Measurements from ENCODE around the gene TXNDC15. TPM values are rescaled to one million over a fixed set of nuclear protein-coding genes. Genes with fewer than 3 reads are reported as not detected.

The TXNDC15 gene

DNA sequence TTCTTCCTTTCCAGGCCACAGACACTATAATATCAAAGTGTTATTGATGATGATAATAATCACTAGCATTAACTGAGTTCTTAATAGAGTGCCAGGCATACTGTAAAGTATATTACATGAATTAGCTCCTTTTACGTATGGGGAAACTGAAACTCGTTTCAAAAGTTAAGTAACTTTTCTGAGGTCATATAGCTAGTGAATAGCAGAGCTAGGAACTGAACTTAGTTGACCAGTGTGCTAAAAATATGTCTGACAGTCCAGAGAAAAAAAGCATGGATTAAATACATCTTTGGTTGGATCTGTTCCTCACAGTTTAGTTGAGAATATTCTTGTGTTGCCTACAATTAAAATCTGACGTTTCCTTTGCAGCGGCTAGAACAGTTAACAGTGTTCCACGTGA is 75.1 kb downstream of the TXNDC15 start:
- WGBS, 2 donors (ENCODE audit: extremely low coverage in 2 of 2, insufficient read length in 2 of 2, insufficient replicate concordance in 1 of 2), result no CpG with 5 or more reads among the region's 5 CpGs
- Histone ChIP-seq H3K4ac (ENCODE audit: low read length) (no peak overlapping the region), H2BK12ac (ENCODE audit: low read length) (no peak overlapping the region), H3K4me2 (ENCODE audit: insufficient read depth, low read length, poor library complexity, severe bottlenecking) (no peak overlapping the region), H3K23ac (ENCODE audit: low read depth, low read length, poor library complexity) (no peak overlapping the region), H4K8ac (ENCODE audit: low read depth, low read length) (no peak overlapping the region), H3K36me3 (replicated peaks in 1 of 2; ENCODE audit: control insufficient read depth in 2 of 2, insufficient read depth in 2 of 2, low read length in 2 of 2) (no peaks in the 10 kb centered on the region), H3K27ac (replicated peaks; ENCODE audit: low read length) (no peak overlapping the region), H2BK5ac (ENCODE audit: low read length) (no peak overlapping the region), H4K91ac (ENCODE audit: low read depth, low read length, poor library complexity) (no peak overlapping the region), H3K4me3 (ENCODE audit: low read length in 2 of 2) (no peak overlapping the region), H2BK15ac (ENCODE audit: low read length) (no peak overlapping the region), H3K9ac (ENCODE audit: low read depth, low read length, poor library complexity) (no peak overlapping the region), H3K14ac (ENCODE audit: low read length) (no peak overlapping the region), H2BK120ac (ENCODE audit: low read depth, low read length) (no peak overlapping the region), H3K27me3 (ENCODE audit: control insufficient read depth in 3 of 3, insufficient read depth in 3 of 3, low read depth in 1 of 3, low read length in 3 of 3) (no peaks in the 10 kb centered on the region), H2AK5ac (ENCODE audit: low read depth, low read length) (no peak overlapping the region), H2AFZ (ENCODE audit: low read length) (no peak overlapping the region), H3K4me1 (ENCODE audit: control insufficient read depth in 2 of 2, insufficient read depth in 1 of 2, low read depth in 1 of 2, low read length in 2 of 2) (no peaks in the 10 kb centered on the region), H3K79me1 (ENCODE audit: low read depth, low read length) (no peaks in the 10 kb centered on the region), H3K9me3 (replicated peaks in 1 of 2; ENCODE audit: control insufficient read depth in 2 of 2, insufficient read depth in 1 of 2, low read depth in 1 of 2, low read length in 2 of 2) (peaks cover 0 to 5% of the 10 kb centered on the region in 2 donors), H3K18ac (ENCODE audit: low read length) (no peak overlapping the region)
- DNase-seq (ENCODE audit: low spot score), result no peak

Small RNAs within 50 kb of the gene (small RNA-seq; reads per million reads assigned to genes)
- gene MIR4461 (ENCODE audit: insufficient read depth), result not detected
- not detected for gene MTND3P25 (ENCODE audit: insufficient read depth)
- gene MTND4LP30 (ENCODE audit: insufficient read depth), result not detected

Data from neuronal stem cell (in vitro differentiated cells).